ENCODE data around the gene ETV6. TPM values are rescaled to one million over a fixed set of nuclear protein-coding genes. Genes with fewer than 3 reads are reported as not detected.
A peak's percentile ranks its signal among the peaks of the same experiment; 100 is the strongest.

Gene ETV6
- total RNA-seq, 4 donors from 2014 or later = 7.6 to 45.5 (median 8.2) TPM

- no peaks in the 10 kb centered on the region for H3K9me3 ChIP-seq
- no peaks in the 10 kb centered on the region for H3K36me3 ChIP-seq
- no peak for DNase-seq
- no peak overlapping the region for H3K27ac ChIP-seq
- H3K27me3 ChIP-seq = no peaks in the 10 kb centered on the region
- TF ChIP-seq, protein P1, sequence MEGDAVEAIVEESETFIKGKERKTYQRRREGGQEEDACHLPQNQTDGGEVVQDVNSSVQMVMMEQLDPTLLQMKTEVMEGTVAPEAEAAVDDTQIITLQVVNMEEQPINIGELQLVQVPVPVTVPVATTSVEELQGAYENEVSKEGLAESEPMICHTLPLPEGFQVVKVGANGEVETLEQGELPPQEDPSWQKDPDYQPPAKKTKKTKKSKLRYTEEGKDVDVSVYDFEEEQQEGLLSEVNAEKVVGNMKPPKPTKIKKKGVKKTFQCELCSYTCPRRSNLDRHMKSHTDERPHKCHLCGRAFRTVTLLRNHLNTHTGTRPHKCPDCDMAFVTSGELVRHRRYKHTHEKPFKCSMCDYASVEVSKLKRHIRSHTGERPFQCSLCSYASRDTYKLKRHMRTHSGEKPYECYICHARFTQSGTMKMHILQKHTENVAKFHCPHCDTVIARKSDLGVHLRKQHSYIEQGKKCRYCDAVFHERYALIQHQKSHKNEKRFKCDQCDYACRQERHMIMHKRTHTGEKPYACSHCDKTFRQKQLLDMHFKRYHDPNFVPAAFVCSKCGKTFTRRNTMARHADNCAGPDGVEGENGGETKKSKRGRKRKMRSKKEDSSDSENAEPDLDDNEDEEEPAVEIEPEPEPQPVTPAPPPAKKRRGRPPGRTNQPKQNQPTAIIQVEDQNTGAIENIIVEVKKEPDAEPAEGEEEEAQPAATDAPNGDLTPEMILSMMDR (IDR thresholded peaks at IDR 0.05) = no peak
- no peak for TF ChIP-seq POLR2A (IDR thresholded peaks at IDR 0.05)
- intact Hi-C loops (cut with DNase I; ENCODE audit: low total_unique reads) = no loop called here
- no peak overlapping the region for H3K4me3 ChIP-seq
- H3K4me1 ChIP-seq = no peaks in the 10 kb centered on the region
Measured at GRCh38 chr12:11886339-11886738, 236.9 kb downstream of the ETV6 start.

GRCh38 chr12:11888029-11888428 lies 238.6 kb downstream of the ETV6 start:
- Histone ChIP-seq H3K4me1 (no peaks in the 10 kb centered on the region), H3K9me3 (no peaks in the 10 kb centered on the region), H3K27ac (no peak overlapping the region), H3K27me3 (no peaks in the 10 kb centered on the region), H3K36me3 (no peaks in the 10 kb centered on the region), H3K4me3 (no peak overlapping the region)
- no peak for TF ChIP-seq POLR2A (IDR thresholded peaks at IDR 0.05)
- TF ChIP-seq, protein P1 (IDR thresholded peaks at IDR 0.05) = no peak
- no peak for DNase-seq
- intact Hi-C loops (cut with DNase I; ENCODE audit: low total_unique reads) = no loop called here

DNA sequence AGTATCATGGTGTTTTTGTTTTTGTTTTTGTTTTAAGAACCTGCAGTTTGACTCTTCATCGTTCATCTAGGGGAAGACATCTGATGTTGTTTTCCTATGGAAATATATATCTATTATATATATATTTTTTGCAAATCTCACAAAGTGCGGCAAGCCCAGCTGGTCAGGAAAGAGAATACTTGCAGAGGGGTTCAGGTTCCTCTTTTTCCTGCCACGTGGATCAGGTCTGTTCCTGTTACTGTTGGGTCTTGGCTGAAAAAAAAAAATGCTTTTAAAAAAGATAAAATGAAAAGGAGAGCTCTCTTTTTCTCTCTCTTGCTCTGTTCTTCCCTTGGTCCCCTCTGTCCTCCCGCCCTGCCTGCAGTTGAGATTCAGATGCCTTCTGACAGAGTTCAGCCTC lies 241.9 kb downstream of the ETV6 start:
- Histone ChIP-seq H3K4me3 (no peak overlapping the region), H3K4me1 (no peaks in the 10 kb centered on the region), H3K9me3 (no peaks in the 10 kb centered on the region), H3K27ac (no peak overlapping the region), H3K27me3 (no peaks in the 10 kb centered on the region), H3K36me3 (no peaks in the 10 kb centered on the region)
- TF ChIP-seq, protein P1 (IDR thresholded peaks at IDR 0.05) = no peak
- TF ChIP-seq POLR2A (IDR thresholded peaks at IDR 0.05) = no peak
- intact Hi-C loops (cut with DNase I; ENCODE audit: low total_unique reads) = no loop called here
- no peak for DNase-seq

GRCh38 chr12:11891754-11892386 lies 242.4 kb downstream of the ETV6 start:
- intact Hi-C loops (cut with DNase I; ENCODE audit: low total_unique reads) = no loop called here
- H3K9me3 ChIP-seq = no peaks in the 10 kb centered on the region

DNA sequence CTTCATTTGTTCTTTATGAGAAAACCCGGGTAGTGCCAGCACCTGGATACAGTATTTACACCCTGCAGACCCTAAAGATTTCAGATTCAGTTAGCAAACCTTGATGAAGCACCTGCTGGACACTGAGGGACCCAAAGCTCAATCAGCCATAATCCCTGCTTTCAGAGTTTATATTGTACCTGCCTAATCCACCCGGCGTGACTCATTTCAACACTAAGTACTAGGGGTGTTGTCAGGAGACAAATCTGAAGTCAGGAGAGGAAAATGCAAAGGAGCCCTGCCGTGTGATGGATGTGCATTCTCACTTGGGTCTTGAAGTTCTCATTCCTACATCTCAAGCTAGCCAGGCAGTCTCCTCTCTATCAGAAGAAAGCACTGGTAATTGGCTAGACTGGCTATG lies 244.5 kb downstream of the ETV6 start:
- intact Hi-C loops (cut with DNase I; ENCODE audit: low total_unique reads) = no loop called here
- Histone ChIP-seq H3K27me3 (no peaks in the 10 kb centered on the region), H3K36me3 (no peaks in the 10 kb centered on the region), H3K27ac (no peak overlapping the region), H3K4me1 (no peaks in the 10 kb centered on the region), H3K4me3 (no peak overlapping the region), H3K9me3 (no peaks in the 10 kb centered on the region)
- TF ChIP-seq POLR2A (IDR thresholded peaks at IDR 0.05) = no peak
- TF ChIP-seq, protein P1 (IDR thresholded peaks at IDR 0.05) = no peak
- no peak for DNase-seq

More at GRCh38 chr12:11891754-11892386, 242.4 kb downstream of the ETV6 start:
- no peak overlapping the region for H3K27ac ChIP-seq
- TF ChIP-seq, protein P1 (IDR thresholded peaks at IDR 0.05) = peak in 2 of 4 experiments; percentile 15 to 19
- TF ChIP-seq POLR2A (IDR thresholded peaks at IDR 0.05) = no peak
- no peaks in the 10 kb centered on the region for H3K4me1 ChIP-seq
- no peak overlapping the region for H3K4me3 ChIP-seq
- DNase-seq = no peak
- no peaks in the 10 kb centered on the region for H3K36me3 ChIP-seq
- no peaks in the 10 kb centered on the region for H3K27me3 ChIP-seq

All from uterus (tissue), 4 donors.